ENCODE data around the gene PPP6R1. TPM values are rescaled to one million over a fixed set of nuclear protein-coding genes. Genes with fewer than 3 reads are reported as not detected.

PPP6R1 gene
- total RNA-seq, 4 donors from 2014 or later: 32.6 to 79.4 (median 34.0) TPM

DNA sequence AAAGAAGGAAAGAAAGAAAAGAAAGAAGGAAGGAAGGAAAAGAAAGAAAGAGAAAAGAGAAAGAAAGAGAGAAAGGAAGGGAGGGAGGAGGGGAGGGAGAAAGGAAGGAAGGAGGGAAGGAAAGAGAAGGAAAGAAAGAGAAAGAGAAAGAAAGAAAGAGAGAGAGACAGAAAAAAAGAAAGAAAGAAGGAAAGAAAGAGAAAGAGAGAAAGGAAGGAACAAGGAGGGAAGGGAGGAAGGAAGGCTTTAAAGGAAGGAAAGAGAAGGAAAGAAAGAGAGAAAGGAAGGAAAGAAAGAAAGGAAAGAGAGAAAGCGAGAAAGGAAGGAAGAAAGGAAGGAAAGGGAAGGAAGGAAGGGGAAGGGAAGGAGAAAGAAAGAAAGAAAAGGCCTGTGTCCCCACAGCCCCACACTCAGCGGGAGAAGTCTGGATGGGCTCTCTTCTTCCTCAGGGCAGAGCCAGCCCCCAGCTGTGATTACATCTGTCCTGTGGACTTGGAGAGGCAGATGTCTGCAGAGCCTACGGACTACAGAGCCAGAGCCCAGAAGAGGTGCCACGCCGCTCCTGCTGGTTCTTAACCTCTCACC is 59.1 kb downstream of the PPP6R1 start:
- no peaks in the 10 kb centered on the region for H3K36me3 ChIP-seq
- WGBS, 2 donors (ENCODE audit: low coverage in 1 of 2): 40 to 59% methylated on average over 1 to 5 of the region's 5 CpGs
- no peak for ATAC-seq

DNA sequence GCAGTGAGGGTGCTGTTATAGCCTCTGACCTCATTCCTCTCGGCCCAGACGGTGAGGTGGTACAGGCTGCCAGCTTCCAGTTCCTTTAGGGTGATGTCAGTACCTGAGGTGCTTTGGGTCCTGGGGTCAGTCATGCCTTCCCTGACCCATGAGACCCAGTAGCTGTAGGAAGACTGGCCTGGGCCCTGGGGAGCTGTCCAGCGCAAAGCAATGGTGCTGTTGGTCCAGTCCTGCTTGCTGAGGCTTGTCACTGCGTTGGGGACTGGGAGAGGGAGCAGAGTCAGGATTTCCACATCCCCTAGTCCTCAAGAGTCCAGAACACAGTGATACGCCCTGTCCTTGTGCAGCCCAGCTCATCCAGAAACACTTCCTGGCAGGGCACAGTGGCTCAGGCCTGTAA is 60.2 kb downstream of the PPP6R1 start:
- H3K4me3 ChIP-seq: no peak overlapping the region
- H3K9me3 ChIP-seq: no peaks in the 10 kb centered on the region
- TF ChIP-seq POLR2A (IDR thresholded peaks at IDR 0.05) (no peak), EP300 (IDR thresholded peaks at IDR 0.05) (no peak), POLR2AphosphoS5 (IDR thresholded peaks at IDR 0.05) (no peak)
- TF ChIP-seq, protein P1, sequence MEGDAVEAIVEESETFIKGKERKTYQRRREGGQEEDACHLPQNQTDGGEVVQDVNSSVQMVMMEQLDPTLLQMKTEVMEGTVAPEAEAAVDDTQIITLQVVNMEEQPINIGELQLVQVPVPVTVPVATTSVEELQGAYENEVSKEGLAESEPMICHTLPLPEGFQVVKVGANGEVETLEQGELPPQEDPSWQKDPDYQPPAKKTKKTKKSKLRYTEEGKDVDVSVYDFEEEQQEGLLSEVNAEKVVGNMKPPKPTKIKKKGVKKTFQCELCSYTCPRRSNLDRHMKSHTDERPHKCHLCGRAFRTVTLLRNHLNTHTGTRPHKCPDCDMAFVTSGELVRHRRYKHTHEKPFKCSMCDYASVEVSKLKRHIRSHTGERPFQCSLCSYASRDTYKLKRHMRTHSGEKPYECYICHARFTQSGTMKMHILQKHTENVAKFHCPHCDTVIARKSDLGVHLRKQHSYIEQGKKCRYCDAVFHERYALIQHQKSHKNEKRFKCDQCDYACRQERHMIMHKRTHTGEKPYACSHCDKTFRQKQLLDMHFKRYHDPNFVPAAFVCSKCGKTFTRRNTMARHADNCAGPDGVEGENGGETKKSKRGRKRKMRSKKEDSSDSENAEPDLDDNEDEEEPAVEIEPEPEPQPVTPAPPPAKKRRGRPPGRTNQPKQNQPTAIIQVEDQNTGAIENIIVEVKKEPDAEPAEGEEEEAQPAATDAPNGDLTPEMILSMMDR (IDR thresholded peaks at IDR 0.05): no peak
- H3K4me1 ChIP-seq: no peaks in the 10 kb centered on the region
- ATAC-seq: no peak
- no peaks in the 10 kb centered on the region for H3K36me3 ChIP-seq
- no peak overlapping the region for H3K27ac ChIP-seq
- peaks cover 60% of the 10 kb centered on the region for H3K27me3 ChIP-seq
- WGBS, 2 donors (ENCODE audit: low coverage in 1 of 2): 30% methylated on average over 2 of the region's 5 CpGs; no CpG with 5 or more reads in 1 of the 2 donors

More for the DNA sequence above, 59.1 kb downstream of the PPP6R1 start:
- Histone ChIP-seq H3K27ac (no peak overlapping the region), H3K27me3 (peaks cover 60% of the 10 kb centered on the region), H3K4me3 (no peak overlapping the region), H3K4me1 (no peaks in the 10 kb centered on the region), H3K9me3 (no peaks in the 10 kb centered on the region)
- TF ChIP-seq POLR2A (IDR thresholded peaks at IDR 0.05) (no peak), POLR2AphosphoS5 (IDR thresholded peaks at IDR 0.05) (no peak), EP300 (IDR thresholded peaks at IDR 0.05) (no peak)
- TF ChIP-seq, protein P1 (IDR thresholded peaks at IDR 0.05): no peak

DNA sequence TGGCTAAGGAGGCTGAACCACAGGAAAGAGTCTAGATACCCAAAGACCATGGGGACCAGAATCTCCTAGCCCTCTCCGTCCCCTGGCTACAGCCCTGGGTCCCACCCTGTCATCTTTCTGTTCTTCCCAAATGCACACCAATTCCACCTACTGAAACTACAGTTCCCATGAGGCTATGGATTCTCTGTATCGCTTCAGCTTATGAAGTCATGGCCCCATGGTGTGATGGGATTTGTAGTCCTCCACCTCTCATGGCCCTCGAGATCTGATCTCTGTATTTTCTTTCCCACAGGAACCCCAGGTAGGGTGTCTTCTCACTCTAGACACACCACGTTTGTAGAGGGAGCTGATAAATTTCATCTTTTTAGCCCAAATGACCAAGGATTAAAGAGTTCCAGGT is 61.3 kb downstream of the PPP6R1 start:
- Histone ChIP-seq H3K9me3 (no peaks in the 10 kb centered on the region), H3K4me1 (no peaks in the 10 kb centered on the region), H3K36me3 (no peaks in the 10 kb centered on the region), H3K27ac (no peak overlapping the region), H3K27me3 (peaks cover 70% of the 10 kb centered on the region), H3K4me3 (no peak overlapping the region)
- TF ChIP-seq POLR2AphosphoS5 (IDR thresholded peaks at IDR 0.05): no peak
- no peak for TF ChIP-seq POLR2A (IDR thresholded peaks at IDR 0.05)
- TF ChIP-seq, protein P1 (IDR thresholded peaks at IDR 0.05): no peak
- no peak for TF ChIP-seq EP300 (IDR thresholded peaks at IDR 0.05)
- no peak for ATAC-seq
- 45 to 59% methylated on average over 4 of the region's 4 CpGs for WGBS, 2 donors (ENCODE audit: low coverage in 1 of 2)

DNA sequence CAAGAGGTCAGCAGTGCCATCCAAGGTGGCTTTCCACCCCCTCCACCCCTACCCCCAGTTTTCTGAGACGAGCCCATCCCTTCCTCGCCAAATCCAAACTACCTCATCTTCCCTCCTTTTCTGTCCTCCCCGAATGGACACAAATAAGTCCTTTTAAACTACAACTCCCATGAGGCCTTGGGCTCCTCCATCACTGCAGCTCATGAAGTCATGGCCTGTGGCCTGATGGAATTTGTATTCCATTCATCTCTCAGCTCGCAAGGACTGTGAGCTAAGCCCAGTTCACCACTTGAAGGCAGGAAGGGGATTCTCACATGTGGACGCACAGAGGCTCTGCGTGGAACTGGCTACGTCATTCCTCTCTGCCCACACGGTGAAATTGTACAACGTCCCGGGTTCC is 62.0 kb downstream of the PPP6R1 start:
- no peak for ATAC-seq
- 49 to 74% methylated on average over 3 of the region's 10 CpGs for WGBS, 2 donors (ENCODE audit: low coverage in 1 of 2)

DNA sequence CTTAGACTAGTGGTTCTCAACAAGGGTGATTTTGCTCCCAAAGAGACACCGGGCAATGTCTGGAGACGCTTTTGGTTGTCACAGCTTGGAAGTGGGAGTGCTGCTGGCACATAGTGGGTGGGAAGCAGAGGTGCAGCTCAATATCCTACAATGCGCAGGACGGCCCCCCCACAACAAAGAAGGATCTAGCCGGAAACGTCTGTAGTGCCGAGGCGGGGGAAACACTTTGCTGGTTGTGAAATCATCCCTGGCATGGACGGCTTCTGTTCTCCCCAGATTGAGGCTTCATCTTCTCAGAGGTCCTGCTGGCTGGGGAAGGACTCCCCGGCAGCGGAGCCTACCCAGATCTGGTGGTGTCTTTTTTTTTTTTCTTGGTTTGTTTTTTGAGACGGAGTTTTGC is 65.3 kb downstream of the PPP6R1 start:
- no peak for ATAC-seq
- no peaks in the 10 kb centered on the region for H3K9me3 ChIP-seq
- peaks cover 61% of the 10 kb centered on the region for H3K27me3 ChIP-seq

More for the DNA sequence above, 62.0 kb downstream of the PPP6R1 start:
- Histone ChIP-seq H3K9me3 (no peaks in the 10 kb centered on the region), H3K4me3 (no peak overlapping the region), H3K27ac (no peak overlapping the region), H3K4me1 (no peaks in the 10 kb centered on the region), H3K36me3 (no peaks in the 10 kb centered on the region), H3K27me3 (peaks cover 78% of the 10 kb centered on the region)
- no peak for TF ChIP-seq POLR2AphosphoS5 (IDR thresholded peaks at IDR 0.05)
- TF ChIP-seq EP300 (IDR thresholded peaks at IDR 0.05): no peak
- TF ChIP-seq POLR2A (IDR thresholded peaks at IDR 0.05): no peak
- TF ChIP-seq, protein P1 (IDR thresholded peaks at IDR 0.05): no peak

More for the DNA sequence above, 65.3 kb downstream of the PPP6R1 start:
- 77 to 100% methylated on average over 1 to 9 of the region's 12 CpGs for WGBS, 2 donors (ENCODE audit: low coverage in 1 of 2)
- Histone ChIP-seq H3K4me1 (no peaks in the 10 kb centered on the region), H3K27ac (no peak overlapping the region), H3K4me3 (no peak overlapping the region), H3K36me3 (no peaks in the 10 kb centered on the region)
- TF ChIP-seq POLR2A (IDR thresholded peaks at IDR 0.05): no peak
- TF ChIP-seq, protein P1 (IDR thresholded peaks at IDR 0.05): no peak
- TF ChIP-seq POLR2AphosphoS5 (IDR thresholded peaks at IDR 0.05): no peak
- TF ChIP-seq EP300 (IDR thresholded peaks at IDR 0.05): no peak

All from gastroesophageal sphincter (tissue), 4 donors.